NCI-H1694 treated with DMSO at 0.1 percent for 48 hours (cell line): ENCODE data around the gene TBC1D4.
"Not testable (repeated sequence)": the region's sequence is repeated elsewhere in the genome, so short reads cannot be mapped to it uniquely, and the experiment has no call there.

Source experiments
- DNase-seq: peaks from one replicate; lab custom pipeline; 2025; lab: John Stamatoyannopoulos, UW

The TBC1D4 gene

DNA sequence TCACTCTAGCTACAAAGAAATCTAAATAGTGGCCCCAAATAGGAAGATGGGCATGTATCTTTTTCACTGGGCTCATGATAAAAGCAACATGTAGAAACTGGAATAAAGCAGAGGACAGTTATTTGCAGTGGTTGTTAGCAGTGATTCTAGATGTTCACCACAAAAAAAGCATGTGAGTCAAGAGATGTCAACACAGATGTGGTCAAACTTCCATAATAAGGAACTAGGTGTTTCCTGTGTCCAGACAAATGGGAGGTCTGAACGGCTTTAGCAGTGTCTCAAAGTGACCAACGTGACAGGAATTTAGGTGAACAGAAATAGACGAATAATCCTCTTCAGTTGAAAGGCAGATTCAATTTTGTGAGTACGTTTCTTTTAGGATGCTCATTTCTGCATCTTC, 162.7 kb downstream of the TBC1D4 start:
- DNase-seq = no peak

DNA sequence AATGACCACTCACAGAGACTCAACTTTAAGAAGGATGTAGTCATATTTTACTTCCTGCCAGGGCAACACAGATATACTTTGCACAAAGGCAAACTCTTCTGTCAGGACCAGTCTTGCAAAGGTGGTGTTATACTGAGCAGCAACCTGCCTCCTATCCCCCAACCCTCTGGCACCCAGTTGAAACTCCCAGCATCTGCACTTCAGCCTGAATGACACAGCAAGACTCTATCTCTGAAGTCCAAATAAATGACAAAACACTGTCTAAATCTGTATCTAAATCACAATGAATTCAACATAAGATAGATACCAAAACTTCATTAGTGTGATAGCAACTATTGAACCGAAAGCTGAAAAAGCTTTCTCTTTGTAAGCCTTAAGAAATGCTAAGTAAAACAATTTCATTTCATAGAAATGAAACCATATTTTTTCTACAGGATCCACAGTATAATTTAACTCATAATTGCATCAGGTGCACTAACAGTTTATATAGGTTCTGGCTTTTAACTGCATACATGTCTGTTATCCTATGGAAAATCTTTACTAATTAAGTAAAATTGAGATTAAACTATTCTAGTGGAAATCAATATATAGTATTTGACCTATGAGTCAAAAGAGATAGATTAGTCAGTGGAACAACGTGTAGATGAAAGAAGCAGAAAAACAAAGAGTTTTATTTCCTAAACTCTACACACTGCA, 163.7 kb downstream of the TBC1D4 start:
- DNase-seq = no peak

DNA sequence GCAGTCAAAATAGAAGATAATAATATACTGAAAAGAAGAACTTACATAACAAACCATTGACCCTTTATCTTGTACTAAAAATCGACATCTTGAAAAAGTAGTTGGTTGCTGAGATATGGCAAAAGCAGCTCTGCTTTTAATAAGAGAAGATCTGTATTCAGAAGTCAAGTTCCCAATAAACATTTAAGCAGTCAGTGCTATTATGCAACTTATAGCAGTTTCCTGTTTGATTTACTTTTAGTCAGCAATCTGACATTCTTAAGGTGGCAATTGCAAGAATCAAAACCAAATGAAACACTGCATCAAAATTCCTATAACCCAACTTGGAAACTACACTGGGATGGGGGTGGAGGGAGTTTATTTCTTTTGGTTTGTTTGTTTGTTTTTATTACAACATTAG, 165.5 kb downstream of the TBC1D4 start:
- no peak for DNase-seq

DNA sequence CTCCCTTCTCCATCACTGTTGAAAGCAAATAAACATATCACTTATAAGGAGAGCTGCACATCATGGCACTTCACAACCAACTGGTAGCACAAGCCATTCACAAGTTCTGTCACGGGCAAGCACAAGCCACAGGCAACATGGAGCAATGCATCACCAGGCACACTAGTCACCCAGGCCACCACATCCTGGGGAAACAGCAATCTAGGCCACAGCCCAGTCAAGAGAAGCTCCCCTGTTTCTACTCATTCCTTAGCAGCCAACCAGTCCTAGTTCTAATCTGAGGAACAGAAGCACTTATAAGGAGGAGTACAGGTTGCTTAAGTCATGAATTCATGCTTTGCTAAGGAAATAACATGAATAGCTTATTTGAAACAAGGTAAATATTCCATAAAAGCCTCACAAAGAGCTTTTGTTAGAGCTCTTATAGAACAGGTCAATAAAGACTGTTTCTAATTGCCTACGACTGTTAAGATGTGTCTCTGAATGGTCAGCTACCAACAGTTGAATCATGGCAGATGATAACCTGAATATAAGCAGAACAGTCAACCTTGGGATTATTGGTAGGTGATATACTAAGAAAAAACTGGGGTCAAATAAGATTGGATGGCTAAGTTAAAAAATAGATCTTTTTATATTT, 169.0 kb downstream of the TBC1D4 start:
- no peak for DNase-seq

DNA sequence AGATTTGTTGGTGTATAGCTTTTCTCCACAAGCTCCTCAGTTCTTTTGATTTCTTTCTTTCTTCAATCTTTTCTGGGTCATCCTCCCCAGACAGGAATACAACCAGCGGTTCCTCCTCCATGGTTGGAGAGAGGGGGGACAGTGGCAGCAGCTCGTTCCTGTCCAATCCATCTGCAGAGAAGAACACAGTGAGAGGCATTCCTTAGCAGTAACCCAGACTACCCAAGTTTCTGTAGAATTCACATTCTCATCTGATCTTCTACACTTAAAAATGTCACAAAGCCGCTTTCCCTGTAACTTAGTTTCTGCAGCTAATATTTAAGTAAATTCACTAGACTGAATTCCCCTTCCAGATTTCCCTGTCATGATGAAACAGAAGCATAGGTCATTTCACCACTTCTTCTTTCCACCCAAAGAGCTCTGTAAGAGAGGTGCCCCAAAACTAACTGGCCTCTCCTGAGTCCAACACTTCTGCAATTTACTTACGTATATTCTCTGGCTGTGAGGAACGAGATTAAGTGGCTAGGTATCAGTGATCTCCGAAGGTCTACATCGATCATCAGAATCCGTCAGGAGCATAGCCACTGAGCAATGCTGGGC, 171.9 kb downstream of the TBC1D4 start:
- DNase-seq = no peak

DNA sequence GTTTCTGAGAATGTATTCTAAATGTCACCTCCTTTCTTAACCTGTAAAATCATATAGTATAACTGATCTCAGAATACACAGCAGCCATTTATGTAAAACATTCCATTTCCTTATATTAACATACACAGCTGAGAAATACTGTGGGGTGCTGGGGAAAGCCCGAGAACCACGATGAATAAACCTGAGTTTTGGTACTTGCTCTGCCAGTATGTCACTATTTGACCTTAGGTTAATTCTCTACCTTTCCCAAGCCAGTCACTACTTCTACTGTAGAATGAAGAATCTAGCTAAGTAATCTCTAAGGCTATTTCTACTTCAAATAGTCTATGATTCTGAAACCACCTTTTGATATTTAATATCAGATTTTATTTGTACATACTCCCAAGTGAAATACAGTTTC, 173.7 kb downstream of the TBC1D4 start:
- no peak for DNase-seq

DNA sequence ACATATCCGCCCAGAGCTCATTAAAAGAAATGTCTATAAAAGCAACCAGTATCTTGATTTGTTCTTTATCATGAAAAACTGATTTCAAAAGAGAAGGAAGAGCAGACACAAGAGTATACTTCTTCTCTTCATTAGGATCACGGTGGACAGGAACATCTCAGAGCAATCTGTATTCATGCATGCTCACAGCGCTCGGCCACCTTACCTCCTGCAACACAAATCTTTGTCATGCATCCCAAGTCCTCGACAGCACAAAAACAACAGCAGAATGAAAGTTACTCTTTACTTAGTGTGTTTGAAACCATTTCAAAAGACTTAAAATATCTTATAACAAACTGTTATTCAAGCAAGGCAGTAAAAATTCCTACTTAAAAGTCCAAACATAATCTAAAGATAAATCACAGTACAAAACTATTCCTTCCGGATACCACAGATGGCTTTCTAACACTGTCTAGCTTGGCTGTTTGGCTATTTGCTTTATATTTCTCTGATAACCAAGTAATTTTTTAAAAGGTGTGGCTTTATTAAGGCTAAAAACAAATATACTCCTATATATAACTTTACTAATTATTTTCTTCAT, 174.5 kb downstream of the TBC1D4 start:
- DNase-seq = no peak

DNA sequence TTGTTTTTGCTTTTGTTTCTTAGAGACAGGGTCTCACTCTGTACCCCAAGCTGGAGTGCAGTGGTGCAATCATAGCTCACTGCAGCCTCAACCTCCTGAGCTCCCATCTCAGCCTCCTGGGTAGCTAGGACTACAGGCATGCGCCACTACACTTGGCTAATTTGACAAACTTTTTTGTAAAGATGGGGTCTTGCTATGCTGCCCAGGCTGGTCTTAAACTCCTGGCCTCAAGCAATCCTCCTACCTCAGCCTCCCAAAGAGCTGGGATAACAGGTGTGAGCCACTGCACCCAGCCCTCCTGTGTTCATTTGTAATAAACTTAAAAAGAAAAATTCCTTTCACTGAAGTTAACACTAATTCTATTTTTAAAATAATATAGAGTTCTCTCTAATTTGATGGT, 175.0 kb downstream of the TBC1D4 start:
- DNase-seq = not testable (repeated sequence)

DNA sequence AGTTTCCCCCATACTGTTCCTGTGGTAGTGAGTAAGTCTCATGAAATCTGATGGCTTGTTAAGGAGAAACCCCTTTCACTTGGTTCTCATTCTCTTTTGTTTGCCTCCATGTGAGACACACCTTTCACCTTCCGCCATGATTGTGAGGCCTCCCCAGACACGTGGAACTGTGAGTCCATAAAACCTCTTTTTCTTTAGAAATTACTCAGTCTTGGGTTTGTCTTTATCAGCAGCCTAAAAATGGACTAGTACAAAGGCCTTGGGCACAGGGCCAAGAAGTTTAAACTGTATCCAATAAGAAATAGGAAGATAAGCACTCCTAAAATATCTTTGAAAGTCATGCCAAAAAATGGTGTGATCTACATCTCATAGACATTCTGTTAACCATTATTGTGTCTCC, 176.9 kb downstream of the TBC1D4 start:
- no peak for DNase-seq

DNA sequence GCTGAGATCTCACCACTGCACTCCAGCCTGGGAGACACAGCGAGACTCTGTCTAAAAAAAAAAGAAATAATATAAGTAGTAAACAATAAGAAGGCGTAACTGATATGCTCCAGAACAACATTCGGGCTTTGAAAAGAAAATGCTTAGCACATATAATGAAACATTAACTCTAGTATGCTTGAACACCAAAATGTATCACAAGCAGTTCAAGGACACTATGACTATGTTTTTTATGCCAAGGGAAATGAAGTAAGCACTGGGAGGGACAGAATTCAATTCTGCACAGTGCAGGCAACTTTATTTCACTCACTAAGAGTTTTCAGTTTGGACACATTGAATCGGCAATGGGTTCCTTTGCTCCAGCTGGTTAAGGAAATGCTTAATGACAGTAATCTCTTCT, 178.7 kb downstream of the TBC1D4 start:
- DNase-seq = no peak

DNA sequence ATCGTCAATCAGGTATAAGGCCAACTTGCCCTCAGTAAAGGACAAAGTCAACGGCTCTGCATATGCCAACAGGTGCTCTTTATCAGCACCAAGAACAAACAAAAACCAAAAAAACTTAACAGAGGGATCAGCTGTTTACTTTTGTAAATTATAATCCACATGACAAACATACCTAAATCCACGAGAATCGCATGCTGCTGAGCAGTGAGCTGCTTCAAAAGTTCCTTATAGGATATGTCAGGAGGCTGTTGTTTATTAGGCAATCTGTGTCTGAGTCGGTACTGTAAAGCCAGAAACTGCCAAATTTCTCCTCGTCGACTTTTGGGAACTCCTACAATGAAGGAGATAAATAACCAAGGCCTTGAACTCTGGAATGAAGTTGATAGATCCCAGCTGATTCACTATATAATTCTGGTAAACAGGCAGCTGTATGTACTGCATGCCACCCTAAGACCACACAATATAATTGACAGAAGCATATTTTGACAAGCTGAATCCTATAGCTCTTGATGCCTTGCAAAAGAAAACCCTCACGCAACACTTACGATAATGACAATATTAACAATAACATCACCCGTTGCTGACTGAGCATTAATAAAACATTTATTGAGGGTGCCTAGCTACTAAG, 179.8 kb downstream of the TBC1D4 start:
- DNase-seq = no peak

DNA sequence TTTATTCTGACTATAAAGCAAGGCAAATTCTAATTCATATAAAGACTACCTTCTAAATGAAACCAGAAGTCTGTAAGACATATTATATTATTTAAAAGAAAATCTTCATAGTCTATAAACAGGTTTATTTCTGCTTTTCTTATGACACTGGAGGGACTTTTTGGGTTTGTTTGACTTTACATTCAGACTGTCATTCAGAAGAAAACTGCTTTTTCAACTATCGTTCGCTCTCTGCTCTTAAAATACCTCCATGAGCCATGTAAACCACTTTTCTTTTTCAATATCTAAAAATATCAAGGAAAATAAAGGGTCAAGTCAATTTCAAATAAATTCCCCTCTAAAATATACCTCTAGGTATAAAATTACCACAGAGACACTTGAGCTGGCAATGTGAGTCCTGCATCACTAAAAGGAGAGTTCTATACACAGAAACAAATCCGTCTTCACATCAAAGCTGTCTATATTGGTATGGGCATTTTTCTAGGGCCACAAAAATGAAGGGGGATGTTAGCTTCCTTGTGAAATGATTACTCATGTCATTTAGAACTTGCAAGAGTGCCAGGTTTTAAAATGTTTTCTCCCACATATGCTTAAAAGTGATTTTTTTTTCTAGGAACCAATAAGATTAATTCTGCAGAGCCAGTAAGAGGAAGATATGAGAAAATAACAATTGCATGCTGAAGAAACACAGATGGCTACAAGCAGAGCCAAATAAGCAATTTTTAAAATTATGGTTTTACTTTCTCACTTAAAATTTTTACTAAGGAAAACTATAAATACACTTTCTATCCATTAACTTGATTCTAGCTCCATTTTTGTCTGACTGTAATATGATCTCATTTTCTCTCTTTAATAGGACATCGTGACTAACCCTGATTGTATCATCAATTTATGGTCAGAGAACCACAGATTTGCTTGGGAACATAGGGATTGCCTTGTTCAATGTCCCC, 181.8 kb downstream of the TBC1D4 start:
- DNase-seq = no peak

DNA sequence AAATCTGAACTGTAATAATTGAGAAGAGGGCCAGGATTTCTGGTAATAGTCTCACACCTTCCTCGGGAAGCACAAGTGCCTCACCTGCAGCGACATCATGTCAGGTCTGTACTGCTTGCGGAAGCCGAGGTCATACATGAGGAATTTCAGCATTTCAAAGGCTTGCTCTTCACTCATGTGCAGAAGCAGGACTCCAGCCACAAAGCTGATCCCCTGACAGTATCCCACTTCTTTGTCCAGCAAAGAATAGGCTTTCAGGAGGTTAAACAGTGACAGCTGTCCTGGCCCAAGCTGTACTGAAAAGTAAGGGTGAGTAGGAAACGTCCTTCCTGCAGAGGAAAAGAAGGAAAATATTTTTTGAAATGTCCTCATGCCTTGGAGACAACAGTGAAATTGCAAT, 182.7 kb downstream of the TBC1D4 start:
- no peak for DNase-seq

DNA sequence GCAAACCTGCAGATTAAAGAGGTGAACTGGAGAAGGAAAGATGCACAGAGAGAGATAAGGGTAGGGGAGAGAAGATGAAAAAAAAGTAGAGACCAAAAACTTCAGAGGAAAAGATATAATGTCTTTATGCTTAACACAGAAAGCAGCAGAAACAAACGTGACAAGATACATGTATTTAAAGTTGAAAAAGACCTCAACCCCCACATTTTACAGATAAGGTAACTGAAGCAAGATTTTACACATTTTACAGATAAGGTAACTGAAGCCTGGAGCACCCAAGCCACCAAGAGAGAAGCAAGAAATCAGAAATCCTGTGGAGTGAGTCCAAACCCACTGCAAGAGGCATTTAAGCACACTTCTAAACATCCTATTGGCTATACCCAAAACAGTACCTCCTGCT, 185.3 kb downstream of the TBC1D4 start:
- DNase-seq = no peak

DNA sequence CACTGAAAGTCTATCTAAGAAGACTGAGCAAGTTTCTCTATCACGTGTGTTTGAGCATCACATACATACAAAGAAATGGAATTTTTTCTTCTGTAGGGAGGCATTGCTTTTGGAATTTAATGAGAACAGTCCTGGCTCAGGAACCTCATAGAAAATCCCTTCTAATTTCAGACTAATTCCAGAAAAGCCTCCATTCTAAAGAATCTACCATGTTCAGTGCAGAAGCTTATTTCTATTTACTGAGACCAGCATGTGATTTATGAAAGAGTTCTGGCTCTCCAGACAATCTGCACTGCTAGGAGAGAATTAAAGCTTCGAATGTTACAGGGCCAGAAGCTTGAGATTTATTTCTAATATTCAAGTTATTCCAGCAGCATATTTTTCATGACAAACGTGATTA, 186.8 kb downstream of the TBC1D4 start:
- no peak for DNase-seq

DNA sequence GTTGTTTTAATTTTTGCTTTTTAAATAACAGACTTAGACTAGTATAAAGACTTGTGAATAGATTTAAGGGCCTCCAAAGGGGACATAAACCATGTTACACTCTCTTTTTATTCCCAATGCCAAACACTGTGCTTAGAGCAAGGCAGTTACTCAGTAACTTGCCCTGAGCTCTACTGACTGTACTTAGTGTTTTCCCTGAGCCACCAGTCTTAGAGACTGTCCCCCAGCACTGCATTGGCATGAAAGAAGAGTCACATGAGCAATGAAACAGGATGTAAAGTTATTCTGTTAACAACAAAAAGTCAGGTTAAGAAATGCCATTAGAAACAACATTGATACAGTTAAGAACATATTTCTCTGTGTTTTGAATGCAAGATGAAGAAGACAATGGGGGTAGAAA, 187.9 kb downstream of the TBC1D4 start:
- DNase-seq = no peak

DNA sequence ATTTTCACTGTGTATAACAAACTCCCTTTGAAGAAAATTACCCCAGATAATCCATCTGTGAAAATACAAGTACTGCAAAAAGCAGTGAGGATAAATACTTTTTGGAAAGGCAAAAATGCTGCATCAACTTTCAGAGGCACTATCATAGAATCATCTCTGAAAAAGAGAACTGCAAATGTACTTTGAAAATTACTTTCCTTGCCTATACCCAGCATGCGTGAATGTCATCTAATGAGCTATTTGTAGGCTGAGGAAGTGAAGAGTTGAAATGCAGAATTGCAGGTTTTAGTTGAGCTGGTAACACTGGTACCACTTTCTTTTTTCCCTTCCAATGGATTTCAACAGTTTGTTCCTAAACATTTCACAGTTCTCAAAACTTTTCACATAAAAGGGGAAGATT, 196.7 kb downstream of the TBC1D4 start:
- no peak for DNase-seq

DNA sequence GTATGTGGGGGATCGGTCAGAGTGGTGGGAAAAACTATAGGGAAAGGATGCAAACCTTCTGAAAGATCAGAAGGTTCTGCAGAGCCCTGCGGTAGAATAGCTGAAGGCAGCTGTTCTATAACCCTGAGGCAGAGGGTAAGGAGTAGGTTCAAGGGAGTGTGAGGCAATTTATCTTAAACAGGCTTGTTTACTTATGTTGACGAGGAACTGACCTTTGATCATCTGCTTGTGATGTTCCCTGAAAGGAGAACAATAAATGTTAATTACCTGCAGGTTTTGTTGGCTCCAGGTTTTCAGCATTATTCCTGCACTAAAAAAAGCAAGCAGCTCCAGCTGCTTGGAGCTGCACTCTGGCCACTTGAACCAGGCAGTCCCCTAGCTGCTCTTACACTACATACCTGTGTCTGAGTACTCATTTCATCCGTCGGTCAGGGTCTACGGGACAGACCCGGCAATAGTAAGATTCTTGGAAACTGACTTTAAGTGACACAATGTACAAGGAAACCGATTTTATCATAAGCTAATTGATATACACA, 202.1 kb downstream of the TBC1D4 start:
- DNase-seq = no peak

DNA sequence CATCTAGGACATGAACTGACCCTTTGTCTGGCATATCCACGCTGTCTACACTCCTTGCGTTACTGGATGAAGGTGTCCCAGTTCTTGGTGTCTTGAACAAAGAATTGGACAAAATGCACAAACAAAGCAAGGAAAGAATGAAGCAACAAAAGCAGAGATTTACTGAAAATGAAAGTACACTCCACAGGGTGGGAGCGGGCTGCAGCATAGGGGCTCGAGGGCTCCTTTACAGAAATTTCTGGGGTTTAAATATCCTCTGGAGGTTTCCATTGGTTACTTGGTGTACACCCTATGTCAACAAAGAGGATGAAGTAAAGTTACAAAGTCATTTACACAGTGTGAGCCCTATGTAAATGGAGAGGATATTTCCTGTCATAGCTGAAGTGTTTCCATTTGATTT, 208.3 kb downstream of the TBC1D4 start:
- DNase-seq = not testable (repeated sequence)

DNA sequence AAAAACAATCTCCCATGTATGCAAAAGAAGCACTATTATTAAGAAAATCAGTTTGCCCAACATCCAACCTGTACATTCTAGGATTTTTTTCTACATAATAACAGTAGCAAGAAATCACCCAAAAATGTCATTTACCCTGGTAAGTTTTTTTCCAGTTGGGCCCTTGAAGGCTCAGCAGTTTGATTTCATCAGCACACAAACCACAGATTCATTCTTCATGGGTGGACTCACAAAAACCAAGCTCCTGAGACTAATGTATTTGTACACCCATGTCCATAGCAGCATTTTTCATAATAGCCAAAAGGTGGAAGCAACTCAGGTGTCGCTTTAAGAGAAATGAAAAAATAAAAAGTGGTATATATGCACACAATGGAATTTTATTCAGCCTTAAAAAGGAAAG, 210.1 kb downstream of the TBC1D4 start:
- DNase-seq = no peak

DNA sequence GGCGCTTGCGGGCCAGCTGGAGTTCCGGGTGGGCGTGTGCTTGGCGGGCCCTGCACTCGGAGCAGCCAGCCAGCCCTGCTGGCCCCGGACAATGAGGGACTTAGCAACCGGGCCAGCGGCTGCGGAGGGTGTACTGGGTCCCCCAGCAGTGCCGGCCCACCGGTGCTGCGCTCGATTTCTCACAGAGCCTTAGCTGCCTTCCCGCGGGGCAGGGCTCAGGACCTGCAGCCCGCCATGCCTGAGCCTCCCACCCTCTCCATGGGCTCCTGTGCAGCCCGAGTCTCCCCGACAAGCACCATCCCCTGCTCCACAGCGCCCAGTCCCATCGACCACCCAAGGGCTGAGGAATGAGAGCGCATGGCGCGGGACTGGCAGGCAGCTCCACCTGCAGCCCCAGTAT, 213.5 kb downstream of the TBC1D4 start:
- DNase-seq = not testable (repeated sequence)
